Stimulated activated naive CD4-positive, alpha-beta T cell treated with Interleukin-2 at 50 U/mL for 16 hours (primary cell): Measurements from ENCODE around the gene HPCAL1.

Experiments used
- DNase-seq: peaks from one replicate; lab custom pipeline; 2025; lab: John Stamatoyannopoulos, UW

HPCAL1 gene

DNA sequence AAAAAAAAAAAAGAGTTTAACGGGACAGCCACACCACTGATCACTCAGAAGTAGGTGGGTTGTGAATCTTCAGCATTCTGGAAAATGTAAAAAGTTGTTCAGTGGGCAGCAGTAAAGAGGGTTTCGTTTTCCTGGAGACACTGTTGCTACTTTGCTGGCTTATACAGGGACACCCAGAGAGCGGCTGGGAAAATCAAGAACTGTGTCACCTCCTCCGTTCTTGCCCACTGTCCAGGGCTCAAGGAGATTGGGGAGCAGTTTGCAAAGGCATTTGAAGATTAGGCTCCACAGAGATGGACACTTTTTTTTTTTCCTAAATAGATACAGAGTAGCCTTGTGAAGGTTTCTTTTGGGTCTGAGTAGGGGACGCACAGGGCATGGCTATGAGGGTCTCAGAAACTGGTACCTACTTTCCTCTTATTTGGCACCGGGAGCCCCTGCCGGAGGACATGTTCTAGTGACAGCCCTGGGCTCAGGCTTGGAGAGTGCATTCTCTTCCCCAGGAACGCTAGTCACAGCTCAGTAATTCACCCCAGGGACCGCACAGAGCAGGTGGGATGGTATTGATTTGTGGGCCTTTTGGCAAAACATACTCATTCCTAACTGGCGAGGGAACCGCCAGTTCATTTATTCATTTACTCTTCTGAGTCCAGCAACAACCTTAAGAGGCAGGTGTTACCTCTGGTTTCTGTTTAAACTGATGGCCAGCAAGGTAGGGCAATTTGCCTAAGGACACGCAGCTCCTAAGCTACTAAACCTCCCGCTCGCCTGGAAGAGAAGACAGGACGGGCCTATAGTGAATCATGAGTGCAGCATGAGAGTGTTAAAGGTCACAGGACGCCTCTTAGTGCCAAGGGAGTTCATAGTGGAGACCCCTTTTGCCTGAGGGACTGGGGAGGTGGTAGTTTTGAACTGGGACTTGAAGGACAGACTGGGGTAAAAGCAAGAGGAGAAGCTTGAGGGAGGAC lies 53.1 kb downstream of the HPCAL1 start:
- no peak for DNase-seq

DNA sequence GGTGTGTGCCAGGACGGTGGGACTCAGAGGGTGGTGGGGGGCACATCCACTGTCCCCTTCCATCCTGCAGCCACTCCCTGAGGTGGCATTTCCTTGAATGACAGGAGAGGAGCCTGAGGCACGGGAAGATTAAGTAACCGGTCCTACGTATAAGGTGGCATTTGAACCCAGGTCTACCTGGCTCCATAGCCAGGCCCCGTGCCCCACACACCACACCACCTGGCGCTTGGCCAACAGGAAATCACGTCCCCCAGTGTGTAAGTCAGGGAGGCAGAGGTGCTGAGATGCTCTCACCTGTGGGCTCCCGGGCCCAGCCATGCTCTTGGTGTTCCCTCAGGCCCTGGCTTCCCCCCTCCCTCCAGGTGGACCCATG lies 53.7 kb downstream of the HPCAL1 start:
- DNase-seq: no peak

DNA sequence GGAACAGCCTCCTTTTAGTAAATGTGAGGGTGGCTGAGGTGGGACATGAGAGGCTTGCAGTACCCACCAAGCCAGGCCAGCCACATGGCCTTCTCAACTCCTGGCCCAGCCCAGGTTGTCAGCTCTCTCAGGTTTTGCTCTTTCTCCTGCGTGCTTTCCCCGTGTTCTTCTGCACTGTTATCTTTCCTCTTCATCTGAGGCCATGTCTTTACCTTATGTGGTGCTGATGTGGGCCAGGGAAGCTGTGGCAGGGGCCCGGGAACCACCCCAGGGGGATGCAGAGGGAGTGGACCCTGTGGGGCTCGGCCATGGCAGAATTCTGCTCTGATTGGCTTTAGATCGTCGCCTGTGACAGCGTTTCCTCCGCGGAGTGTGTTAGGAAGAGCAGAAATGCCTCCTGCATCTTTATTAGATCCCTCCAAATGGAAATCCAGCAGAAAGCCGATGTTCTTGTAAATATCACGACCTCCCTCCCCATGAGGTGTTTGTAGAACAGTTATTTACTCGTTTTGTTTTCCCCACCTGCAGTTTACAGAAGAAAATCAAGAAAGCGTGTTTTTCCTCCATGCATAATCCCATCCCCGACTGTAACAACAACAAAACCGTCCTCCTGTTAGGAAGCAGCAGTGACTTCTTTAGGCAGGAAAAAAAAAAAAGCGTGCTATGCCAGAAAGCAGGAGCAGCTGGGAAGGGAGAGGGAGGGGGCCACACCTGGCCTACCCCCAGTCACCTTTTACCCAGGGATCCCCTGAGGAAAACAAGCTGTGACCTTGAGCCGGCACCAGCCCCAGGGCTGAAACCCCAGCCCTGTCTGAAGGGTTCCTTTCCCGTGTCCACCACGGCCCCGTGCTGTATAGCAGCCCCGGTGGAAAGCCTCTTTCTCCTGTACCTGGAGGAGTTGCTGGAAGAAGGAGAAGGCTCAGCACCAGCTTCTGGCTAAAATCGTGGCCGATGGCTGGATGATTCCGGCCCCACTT lies 54.8 kb downstream of the HPCAL1 start:
- DNase-seq: no peak

DNA sequence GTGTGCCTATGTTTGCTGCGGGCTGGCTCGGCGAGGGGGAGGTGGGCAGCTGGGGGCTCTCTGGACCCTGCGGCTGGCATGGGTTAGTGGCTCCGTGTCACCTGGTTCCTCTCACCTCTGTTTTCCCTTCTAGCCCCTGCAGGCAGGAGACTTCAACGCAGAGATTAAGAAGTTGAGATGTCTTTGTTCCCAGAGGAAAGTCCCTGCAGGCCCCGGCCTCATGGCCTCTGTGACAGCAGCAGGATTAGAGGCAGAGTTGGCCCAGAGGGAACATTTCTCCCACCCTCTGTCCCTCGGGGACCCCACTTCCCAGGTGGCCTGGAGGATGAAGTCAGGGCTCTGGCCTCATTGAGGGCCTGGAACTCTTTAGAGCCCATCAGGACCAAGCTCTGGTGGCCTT lies 56.5 kb downstream of the HPCAL1 start:
- no peak for DNase-seq

DNA sequence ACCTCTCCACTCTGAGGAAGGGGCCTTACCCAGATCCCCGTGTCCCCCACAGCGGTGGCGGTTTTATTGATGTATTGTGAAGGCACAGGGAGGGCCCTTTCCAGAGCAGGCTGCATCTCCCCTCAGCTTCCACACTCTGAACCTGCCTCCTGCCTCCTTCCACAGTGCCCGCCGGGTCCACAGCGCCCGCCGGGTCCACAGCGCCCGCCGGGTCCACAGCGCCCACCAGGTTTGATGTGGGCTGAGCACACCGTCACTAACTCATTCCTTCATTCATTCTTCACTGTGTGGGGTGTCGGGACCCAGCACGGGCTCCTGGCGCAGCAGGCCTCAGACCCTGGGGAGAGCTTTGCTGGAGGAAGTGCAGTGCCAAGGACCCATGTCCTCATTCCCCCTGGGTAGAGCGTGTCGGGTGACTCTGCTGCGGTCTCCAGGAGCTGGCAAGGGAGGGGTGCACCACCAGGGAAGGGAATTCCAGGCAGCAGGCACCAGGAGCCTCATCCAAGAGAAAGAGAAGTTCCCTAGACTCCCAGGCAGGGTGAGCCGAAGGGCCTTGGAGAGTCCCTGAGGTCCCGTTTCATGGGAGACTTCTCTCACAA lies 57.1 kb downstream of the HPCAL1 start:
- DNase-seq: no peak

DNA sequence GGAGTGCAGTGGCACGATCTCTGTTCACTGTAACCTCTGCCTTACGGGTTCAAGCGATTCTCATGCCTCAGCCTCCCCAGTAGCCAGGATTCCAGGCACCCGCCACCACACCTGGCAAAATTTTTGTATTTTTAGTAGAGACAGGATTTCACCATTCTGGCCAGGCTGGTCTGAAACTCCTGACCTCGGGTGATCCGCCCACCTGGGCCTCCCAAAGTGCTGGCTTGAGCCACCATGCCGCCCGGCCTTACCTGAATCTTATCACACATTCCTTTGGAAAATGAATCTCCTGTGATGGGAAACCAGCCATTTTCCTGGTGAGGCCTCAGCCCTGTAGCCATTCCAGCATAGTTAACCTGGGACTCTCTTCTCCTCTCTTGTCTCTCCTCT lies 57.8 kb downstream of the HPCAL1 start:
- no peak for DNase-seq

DNA sequence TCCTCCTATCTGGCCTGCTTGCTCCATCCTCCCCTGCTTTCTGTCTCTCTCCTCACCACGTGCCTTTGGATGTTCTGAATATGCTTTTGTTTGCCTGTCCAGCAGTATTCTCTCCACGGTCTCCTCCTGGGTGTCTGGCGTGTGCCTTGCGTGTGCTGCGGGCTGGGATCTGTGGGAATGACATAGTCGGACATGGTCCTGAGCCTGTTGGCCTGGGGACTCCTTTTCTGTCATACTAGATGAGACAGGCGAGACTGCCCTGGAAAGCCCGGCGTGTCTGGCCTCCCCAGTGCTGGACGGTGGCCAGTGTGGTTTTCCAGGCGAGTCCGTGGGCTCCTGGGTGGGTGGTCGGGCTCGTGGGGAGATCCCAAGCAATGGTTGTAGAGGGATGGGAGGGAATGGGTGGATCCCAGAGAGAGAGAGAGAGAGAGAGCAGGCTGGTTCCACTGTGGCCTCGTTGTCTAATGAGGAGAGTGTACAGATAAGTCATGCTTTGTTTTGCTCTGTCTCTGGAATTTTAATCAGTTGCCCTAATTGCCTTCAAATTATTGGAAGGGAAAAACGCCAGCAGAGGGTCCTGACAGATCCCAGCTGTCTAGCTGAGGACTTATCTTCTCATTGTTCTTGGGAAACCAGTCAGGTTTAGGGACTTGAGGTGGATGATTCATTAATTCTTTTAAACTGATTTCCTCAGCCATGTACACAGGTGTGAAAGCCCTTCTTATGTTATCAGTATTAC lies 58.3 kb downstream of the HPCAL1 start:
- no peak for DNase-seq

DNA sequence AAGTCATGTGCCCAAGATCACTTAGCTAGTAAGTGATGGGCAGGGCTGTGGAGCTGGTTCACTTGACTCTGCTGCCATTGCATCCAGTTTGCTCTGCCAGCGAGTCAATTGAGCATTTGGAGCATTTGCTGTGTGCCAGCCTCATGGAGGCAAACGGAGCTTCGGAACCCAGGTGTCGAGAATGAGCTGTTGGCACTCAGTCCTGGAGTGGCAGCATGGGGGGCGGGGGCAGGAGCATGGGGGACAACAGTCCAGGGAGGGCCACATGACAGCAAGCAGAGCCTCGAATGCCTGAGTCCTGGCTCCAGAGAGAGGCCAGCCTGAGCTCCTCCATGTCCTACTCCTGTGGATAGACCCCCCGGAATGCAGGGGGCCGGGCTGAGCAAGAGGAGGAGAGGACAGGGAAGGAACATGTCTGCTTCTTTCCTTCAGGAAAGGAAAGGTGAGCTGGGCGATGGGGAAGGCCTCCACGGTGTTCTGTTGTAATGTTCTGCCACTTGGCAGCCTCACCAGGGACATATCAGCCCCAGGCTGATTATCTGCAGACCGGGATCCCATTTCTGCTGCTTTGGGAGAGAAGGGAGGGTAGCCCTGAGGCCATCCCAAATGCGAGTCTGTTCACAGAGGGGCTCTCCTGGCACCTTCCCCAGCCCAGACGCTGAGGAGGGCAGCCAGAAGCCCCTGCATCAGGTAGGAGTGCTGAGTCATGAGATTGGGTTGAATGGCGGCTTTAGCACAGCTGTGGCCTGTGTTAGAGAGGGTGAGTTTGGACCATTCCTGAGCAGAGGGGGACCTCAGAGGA lies 59.6 kb downstream of the HPCAL1 start:
- no peak for DNase-seq

DNA sequence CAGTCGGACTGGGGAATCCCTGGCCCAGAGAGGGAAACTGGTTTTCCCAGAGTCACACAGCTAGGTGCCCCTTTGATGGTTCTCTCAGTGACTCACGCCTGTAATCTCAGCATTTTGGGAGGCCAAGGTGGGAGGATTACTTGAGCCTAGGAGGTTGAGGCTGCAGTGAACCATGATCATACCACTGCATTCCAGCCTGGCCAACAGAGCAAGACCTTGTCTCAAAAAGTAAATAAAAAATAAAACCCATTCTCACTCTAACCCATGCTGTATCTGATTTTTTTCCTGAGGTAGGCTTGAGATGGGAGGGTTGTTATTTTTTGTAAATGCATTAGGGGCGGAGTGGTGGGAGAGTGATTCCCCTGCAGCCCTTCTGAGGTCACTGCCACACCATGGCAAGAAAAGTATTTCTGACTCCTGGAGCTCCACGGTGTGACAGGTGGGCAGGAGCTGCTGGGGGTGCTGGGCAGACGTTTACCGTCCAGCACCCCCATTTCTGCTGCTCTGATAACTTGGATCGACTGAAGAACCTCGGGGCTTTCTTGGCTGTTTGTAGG lies 60.3 kb downstream of the HPCAL1 start:
- no peak for DNase-seq

DNA sequence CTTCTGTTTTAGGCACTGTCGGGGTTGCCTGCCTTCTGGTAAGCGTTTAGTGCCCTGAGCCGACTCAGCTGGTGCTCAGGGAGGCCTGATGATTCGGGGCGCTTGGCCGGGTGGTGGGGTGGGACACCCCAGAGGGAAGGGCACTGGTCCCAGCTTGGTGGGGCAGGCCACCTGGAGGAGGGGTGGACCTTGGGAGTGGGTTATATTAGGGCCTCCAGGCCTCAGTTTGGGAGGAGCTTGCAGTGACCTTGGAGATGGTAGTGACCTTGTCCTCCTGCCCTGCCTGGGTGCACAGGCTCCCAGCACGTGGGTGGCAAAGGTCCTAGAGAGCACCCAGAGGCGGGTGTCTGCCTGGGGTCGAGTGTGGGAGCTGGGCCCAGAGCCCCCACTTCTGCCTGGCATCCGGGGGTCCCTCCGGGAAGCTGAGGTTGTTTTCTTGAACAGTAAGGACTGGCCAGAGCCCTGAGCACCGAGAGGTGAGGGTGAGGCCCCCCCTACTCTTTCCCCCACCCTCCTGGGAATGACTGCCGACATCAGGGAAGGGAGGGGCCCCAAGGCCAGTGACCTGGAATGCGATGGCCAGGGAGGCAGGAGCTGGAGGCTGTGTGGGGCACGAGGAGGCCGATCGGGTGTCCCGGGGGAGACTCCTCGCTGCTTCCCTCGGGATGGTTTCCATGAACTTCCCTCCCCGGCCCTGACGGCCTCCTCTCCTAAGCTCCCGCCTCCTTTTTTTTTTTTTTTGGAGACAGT lies 61.3 kb downstream of the HPCAL1 start:
- DNase-seq: no peak

DNA sequence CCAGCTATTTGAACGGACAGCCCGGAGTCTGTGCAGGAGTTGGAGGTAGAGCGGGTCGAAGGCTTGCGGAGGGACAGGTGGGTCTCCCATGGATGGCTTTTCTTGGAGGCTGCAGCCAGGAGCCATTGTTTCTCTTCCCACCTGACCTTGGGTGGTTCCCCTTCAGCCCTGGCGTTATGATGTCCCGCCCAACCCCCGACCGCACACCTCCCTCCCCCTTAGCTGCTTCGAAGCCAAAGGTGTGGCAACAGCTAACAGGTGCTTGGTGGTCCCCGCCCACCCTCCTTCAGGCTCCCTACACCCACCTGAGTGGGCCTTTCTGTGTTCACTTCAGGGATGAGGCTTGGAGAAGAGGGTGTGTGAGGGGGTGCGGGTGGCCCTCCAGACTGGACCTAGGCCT lies 62.7 kb downstream of the HPCAL1 start:
- DNase-seq: no peak

DNA sequence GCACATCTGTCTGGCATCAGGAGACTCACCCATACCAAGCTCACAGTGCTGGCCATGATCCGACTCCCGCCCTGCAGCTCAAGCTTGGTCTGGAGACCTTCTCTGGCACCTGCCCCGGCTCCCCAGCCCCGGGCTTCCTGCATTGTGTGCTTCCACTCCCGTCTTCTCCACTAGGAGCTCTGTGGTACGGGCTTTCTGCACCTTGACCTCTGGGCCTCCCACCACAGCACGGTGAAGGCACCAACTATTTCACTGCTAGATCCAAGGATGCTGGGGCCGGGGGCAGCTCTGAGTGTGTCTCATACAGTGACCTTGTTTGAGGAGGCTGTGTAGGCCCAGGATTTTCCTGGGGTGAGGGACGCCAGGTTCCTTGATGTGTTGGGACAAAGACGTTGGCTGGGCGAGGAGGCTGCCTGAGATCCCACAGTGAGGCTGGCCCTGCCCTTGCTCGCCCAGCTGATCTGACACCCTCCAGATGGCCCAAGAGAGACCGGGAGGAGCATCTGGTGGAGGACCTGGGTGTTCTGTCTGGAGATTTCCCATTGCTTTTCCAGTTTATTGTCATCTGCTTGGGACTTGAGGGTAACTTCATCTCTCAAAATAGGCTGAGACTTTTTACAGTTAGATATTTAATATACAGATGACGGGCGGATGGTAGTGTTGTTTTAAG lies 64.0 kb downstream of the HPCAL1 start:
- DNase-seq: no peak

DNA sequence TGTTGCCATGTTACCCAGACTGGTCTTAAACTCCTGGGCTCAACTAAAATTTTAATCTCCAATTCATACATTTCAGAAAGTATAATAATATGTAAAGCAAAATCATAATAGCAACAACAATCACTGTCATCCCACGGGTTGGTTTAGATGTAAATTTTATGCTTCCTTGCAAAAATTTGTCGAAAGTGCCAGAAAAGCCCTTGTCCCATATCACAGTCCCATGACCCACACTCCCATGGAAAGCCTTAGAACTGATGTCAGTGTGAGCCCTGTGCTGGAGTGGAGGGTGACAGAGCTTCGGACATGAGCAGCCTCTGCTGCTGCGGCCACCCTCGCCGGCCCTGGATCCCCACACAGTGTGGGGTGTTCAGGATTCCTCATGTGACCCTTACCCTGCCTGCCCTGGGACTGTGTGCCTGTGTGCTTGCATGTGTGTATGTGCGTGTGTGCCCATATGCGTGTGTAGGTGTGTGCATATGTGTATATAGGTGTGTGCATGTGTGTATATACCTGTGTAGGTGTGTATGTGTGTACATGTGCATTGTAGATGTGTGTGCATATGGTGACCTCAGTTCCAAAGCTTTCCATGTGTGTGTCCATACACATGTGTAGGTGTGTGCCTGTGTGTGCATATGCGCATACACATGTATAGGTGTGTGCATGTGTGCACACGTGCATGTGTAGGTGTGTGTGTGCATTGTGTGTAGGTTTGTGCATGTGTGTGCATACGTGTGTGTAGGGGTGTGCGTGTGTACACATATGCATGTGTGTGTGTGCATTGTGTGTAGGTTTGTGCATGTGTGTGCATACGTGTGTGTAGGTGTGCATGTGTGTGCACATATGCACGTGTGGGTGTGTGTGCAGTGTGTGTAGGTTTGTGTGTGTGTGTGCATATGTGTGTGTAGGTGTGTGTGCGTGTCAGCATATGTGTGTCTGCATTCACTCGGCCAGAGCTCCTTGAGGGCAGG lies 65.1 kb downstream of the HPCAL1 start:
- no peak for DNase-seq

DNA sequence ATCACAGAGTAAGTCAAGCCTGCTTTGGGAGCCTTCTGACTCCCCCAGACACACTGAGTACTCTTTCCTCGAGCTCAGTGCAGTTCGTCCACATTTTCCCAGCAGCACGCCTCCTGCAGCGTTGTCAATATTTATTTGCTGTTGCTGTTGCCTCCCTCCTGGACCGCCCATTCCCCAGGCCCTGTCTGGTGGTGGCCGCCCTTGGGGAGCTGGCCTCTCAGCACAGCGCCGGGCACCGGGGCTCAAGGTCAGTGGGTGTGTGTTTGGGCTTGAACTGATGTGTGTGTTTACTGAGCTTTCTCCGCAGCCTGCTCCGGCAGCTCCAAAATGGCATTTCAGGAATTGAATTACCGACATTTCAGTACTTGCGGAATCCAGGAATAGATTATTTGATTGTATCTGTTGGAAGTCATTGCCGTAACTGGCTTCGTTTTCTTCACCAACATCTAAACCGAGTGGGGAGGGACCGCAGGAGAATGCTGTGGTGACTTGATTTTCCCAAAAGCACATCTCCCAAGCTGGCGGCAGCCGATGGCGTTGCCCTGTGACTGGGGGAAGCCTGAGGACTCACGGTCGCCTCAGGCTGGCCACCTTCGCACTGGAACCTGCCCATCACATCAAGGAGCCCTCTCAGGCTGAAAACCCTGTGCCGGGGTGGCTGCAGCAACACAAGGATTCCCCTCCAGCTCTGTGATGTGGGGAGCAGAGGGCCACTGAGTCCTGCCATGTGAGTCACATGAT lies 66.0 kb downstream of the HPCAL1 start:
- DNase-seq: no peak

DNA sequence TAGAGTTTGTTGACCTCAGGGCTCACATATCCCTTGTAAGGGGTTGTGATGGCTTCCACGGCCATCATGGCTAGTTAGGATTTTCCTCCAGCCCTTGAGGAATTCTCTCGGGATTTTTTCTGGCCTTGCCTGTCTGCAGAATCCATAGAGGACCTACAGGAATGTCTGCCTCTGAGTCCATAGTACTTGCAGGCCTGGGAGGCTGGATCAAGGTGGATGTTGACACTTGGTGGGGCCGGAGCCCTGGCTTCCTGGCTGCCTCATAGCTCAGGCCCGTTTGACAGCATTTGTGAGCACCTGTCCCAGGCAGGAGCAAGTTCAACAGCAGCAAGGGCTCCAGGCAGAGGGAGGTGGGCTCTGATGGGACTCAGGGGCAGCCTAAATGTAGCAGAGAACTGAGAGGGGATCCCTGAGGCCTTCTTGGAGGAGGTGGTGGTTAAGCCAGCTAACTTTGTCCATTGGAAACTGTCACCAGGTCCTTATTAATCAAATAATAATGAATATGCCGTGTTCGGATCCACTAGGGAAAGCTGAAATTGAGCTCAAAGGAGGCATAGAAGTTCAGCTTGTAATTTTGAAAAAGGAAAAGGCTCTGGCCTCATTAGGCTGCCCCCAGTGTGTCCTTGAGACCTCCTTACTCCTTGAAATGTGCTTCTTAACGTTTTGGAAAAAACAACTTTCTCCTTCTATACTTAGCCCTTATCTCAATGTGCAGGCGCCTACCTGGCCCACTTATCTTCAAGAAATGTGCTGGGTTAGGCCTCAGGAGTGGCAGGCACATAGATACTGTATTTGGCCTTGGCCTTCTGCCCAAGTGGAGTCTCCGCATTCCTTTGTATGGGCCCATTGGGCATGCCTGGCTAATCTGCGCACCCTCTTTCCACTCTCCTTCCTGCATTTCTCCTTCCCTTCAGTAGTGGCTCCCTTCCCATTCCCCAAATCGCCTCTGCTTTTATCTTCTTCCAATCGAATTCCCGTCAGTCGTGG lies 66.9 kb downstream of the HPCAL1 start:
- no peak for DNase-seq

DNA sequence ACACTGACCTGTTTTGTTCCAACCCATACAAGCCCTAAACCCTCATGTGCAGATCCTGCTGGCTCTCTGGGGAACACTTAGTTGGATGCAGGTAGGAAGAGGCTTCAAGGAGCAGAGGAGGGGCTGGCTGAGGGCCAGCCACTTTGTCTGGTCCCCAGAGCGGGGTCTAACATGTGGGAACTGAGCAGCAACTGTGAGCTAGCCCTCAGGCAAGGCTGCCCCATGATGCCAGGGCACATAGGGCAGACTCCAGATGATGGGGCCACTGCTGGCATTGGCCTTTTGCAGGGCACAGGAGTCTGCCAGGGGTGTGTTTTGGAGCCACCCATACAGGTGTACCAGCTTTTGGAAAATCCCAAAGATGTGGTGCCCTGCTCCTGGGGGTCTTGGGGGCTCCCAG lies 67.7 kb downstream of the HPCAL1 start:
- no peak for DNase-seq
